GM21723 (cell line): ENCODE data around the gene SRRM3.
"Not testable (repeated sequence)": the region's sequence is repeated elsewhere in the genome, so short reads cannot be mapped to it uniquely, and the experiment has no call there.

Source experiments
- ATAC-seq: cut with Tn5 transposase; IDR thresholded peaks from one replicate; pipeline ENCODE4 v1.9.1; 2021; ENCODE audit warnings: mild to moderate bottlenecking, moderate library complexity; ENCODE audit not compliant: unreplicated experiment

The SRRM3 gene

DNA sequence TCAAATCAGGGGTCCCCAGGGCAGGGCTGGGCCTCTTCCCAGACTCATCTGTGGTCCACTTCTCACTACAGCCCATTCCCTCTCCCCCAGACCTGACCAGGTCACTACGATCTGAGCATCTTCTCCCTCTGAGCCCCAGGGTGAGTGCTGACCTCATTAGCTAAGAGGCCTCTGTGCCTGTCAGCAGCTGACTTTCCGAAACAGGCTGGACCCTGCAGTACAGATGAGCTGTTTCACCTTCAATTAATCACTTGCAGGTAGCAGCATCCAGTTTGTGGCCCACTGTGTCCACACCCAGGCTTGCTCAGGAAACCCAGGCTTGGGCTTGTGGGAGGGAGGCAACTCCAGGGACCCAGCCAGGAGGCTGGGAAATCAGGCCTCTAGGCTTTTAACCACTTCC, 24.3 kb downstream of the SRRM3 start:
- ATAC-seq: no peak

DNA sequence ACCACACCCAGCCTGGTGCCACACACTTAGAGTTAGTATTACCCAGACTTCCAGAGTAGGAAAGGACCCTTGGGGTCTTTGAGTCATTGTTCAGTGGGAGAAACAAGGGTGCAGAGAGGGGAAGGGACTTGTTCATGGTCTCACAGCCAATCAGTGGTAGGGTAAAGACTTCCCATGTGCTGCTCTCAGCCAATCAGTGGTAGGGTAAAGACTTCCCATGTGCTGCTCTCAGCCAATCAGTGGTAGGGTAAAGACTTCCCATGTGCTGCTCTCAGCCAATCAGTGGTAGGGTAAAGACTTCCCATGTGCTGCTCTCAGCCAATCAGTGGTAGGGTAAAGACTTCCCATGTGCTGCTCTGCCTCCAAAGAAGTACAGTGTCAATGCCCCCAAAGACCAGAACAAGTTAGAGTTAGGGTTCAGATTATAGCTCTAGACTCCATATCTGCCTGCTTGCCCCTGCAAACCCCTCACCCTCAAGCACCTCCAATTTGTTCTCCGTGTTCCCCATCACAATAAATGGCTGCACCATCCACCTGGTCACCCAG, 25.3 kb downstream of the SRRM3 start:
- not testable (repeated sequence) for ATAC-seq

DNA sequence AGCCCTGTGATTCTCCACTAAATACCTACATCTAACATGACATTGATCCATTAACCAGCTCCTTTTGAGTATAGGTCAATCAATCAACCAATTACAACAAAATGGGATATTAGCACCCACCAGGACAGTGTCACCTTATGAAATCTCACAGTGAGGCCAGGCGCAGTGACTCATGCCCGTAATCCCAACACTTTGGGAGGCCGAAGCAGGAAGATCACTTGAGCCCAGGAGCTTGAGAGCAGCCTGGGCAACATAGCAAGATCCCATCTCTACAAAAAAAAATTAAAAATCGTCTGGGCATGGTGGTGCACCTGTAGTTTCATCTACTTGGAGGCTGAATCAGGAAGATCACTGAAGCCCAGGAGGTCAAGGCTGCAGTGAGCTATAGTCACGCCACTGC, 28.5 kb downstream of the SRRM3 start:
- no peak for ATAC-seq

DNA sequence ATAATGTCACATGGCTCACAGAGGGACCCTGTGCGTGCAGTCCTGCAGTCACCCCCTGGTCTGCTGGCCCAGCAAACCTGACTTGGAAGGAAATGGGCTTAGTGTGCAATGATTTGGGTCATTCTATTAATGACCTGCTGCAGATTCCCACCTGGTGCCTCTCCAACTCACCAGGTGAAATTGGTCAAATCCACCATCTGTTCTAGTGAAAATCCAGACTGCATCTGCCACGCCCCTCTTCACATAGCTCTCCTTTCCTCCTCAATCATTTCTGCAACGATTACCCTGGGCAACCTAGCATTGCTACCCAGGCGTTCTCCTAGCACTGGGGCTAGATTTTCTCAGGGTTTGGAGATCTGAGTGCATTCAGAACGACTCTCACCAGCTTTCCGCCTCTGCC, 29.4 kb downstream of the SRRM3 start:
- ATAC-seq: no peak

DNA sequence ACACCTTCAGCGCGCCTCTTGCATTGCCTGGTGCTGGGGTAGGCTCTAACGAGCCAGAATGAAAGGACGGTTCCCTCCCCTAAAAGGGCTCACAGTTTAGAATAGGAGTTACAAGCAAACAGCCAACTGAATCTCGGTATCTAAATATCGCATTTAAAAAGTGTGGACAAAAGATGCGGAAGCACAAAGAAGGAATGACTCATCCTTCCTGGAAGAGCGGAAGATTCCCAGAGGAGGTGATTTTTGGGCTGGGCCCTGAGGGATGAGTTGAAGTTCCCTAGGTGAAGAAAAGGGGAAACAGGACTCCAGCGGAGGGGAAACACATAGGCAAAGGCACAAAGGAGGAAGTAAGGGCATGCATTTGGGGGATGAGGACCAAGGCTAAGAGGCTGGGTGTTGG, 29.9 kb downstream of the SRRM3 start:
- ATAC-seq: no peak

DNA sequence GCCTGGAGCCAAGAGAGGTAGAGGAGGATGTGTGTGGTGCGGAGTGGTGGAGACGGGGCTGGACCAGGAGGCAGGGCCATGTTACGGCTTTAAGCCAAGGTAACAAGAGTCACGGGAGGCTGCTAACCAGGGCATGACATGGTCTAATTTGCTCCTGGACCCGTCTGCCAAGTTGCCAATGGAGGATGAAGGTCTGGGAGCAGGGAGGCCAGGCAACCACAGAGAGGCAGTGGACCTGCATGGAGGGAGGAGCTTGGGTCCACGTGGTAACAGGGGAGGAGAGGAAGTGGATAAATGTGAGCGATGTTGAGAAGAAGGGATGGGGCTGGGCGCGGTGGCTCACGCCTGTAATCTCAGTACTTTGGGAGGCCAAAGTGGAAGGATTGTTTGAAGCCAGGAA, 31.0 kb downstream of the SRRM3 start:
- no peak for ATAC-seq

DNA sequence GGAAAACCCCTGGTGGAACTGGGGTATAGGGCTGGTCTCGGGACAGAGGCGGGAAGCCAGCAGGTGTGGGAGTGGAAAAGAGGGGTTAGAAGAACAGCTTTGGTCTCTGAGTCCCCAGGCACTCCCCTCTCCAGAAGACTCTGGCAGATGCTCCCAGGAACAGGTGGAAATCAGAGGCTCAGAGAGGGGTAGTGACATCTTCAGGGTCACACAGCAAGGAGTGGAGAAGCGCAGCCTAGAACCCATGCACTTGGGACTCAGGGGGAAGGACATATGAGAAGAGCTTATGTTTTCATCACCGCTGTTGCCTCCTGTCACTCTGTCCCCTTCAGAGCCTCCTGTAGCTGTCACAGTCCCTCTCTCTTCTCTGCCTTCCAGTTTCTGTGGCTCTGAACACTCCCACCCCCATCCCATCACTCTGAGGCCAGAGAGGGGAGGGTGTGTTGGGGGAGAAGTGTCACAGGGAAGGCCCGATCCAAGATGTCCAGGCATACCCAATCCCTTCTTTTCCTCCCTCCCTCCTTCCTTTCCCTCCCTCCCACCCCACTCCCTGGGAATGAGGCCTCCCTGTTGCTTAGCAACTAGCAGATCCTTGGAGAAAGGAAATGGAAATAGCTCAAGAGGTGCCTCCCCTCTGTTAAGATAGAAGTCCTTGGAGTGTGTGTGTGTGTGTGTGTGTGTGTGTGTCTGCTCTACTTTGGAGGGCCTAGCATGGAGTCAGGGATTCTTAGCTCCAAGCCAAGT, 32.0 kb downstream of the SRRM3 start:
- ATAC-seq: no peak

DNA sequence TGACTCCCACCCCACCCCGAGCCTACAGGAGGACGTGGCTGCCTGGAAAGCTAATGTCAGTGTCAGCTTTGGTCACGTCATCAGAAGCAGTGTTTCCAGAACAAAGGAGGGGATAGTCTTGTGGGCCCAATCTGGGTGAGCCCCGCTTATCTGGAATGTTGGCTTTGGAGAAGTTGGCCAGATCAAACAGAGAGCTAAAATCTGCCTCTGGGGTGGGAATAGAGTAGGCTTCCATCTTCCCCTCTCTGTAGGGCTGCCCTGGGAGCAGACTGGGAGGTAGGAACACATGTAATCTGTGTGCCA, 32.5 kb downstream of the SRRM3 start:
- no peak for ATAC-seq

DNA sequence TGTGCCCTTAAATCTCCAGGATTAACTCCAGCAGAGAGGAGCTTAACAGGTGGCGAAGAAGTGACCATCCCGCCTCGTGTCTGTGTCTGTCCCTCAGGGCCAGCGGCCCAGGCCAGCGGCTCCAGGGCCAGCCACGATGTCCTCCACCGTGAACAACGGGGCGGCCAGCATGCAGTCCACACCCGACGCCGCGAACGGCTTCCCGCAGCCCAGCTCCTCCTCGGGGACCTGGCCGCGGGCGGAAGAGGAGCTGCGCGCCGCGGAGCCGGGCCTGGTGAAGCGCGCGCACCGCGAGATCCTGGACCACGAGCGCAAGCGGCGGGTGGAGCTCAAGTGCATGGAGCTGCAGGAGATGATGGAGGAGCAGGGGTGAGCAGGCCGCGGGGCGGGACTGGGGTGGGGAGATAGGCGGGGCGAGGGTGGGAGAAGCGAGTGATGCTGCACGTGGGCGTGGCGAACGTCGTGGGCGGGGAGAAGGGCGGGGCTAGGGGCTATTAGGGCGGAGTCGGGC, 33.3 kb downstream of the SRRM3 start:
- peak; percentile 61 for ATAC-seq

DNA sequence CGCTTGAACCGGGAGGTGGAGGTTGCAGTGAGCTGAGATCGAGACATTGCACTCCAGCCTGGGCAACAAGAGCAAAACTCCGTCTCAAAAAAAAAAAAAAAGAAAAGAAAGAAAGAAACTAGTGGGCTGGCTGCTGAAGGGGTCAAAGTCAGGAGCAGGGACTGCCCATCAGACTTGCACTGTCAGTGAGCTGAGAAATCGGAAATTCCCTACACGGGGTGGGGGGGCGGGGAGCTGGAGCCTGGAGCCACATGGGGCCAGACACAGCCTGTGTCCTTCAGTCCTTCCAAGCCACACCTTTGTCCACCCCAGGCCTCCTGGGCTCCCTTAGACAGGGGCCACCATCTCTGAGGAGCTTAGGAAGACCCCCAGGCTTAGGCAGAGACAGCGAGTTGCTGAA, 34.5 kb downstream of the SRRM3 start:
- ATAC-seq: no peak

DNA sequence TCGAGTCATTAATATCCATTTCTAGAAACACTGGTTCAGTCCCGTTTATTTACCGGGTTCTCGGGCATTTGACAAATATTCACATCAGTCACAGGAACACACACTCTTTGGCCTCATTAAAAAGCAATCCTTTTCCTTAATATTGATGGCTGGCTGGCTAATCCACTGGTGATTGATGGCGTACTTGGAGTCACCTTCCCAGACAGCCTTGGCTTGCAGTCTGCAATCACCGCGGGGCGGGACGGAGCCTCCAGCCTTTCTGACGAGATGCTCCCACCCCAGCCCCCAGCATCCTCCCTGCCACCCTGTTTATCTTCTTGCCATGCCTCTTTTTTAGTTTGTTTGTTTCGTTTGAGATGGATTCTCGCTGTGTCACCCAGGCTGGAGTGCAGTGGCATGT, 36.6 kb downstream of the SRRM3 start:
- ATAC-seq: no peak

DNA sequence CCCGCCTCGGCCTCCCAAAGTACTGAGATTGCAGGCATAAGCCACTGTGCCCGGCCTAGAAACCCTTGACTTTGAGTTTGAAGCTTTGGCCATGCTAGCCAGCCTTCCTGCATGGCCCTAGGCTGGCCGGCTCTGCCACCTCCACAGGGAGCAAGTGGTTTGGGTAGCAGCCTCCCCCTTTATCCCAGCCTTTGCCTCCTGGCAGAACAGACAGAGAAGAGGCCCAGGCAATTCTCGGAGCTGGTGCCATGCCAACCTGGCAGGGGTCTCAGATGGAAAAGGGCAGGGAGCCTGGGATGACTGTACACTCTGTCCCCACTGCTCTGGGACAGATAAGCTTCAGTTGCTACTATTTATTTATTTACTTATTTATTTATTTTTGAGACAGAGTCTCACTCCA, 39.4 kb downstream of the SRRM3 start:
- ATAC-seq: no peak

DNA sequence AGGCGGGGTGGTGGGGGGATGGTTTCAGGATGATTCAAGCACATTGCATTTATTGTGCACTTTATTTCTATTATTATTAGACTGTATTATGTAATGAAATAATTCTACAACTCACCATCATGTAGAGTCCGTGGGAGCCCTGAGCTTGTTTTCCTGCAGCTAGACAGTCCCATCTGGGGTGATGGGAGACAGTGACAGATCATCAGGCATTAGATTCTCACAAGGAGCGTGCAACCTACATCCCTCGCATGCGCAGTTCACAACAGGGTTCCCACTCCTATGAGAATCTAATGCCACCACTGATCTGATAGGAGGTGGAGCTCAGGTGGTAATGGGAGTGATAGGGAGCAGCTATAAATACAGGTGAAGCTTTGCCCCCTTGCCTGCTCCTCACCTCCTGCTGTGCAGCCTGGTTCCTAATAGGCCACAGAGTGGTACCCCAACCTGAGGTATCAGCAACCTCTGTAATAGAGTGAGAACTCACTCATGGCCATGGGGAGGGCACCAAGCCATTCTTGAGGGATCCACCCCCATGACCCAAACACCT, 40.9 kb downstream of the SRRM3 start:
- not testable (repeated sequence) for ATAC-seq

DNA sequence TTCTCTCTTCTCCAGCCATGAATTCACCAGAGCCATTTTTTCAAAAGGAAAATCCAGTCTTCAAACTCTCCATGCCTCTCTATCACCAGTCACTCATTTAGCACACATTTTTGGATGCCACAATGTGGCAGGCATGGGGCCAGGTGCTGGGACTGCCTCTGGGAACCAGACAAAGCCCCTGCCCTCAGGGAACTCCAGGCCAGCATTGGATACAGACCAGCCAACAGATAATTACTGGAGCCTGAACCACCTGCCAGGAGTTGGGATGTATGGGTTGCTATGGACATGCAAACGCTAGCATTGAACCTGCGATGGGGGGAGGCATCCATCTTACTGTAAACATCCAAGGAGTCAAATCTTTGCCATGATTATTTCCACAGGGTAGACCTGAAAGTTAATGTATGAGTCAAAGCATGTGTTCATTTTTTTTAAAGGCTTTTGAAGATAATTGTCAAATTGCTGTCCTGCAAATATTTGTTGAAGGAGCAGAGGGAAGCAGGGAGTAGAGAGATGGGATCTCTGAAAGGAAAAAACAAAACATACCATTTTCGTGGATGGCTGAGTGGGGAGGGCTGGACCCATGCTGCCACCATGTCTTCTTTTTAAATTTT, 43.2 kb downstream of the SRRM3 start:
- no peak for ATAC-seq

DNA sequence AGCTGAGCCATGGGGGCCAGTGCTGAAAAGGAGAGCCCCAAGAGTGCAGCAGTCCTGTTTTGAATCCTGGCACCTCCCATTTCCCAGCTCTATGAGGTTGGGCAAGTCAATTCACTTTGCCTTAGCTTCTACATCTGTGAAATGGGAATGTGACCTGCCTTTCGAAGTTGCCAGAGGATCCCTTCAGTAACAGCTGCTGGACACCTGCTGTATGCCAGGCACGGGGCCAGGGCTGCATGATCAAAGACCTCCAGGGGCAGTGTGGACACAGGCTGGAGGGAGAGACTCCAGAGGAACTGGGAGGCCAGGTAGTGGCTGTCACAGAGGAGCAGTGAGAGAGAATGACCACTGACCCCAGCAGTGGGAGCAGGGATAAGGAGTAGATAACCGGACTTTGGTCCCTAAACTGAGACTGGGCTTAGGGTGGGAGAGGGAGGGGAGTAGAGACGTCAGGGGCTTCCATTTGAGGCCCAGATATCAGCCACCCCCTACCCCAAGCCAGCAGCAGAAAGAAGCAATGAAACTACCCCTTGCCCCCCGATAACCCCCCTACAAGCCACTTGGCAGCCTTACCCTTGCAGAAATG, 45.2 kb downstream of the SRRM3 start:
- no peak for ATAC-seq

DNA sequence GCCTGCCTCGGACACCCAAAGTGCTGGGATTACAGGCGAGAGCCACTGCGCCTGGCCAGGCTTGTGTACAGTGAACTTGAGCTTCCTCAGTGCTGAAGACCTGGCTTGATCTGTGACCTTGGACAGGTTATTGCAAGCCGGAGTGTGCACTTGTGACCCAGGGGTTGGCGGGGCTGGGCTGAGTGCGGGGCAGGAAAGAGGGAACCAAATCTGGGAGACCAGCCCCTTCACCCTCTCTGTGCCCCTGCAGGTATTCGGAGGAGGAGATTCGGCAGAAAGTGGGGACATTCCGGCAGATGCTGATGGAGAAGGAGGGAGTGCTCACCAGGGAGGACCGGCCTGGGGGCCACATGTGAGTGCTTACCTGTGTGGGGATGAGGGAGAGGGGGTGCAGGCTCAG, 46.2 kb downstream of the SRRM3 start:
- ATAC-seq: no peak

DNA sequence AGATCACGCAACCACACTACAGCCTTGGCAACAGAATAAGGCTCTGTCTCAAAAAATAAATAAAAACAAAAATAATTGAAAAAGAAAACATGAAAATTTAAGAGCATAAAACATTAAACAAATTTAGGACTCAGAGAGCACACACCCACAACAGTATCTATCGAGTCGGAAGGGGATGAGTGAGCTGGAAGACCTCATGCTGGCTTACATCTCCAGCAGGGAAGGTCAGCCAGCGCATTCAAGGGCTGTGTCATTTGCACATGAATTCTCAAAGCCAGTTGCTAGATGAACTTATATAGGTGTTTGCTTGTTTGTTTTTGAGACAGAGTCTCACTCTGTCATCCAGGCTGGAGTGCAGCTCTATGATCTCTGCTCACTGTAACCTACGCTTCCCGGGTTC, 50.3 kb downstream of the SRRM3 start:
- ATAC-seq: no peak

DNA sequence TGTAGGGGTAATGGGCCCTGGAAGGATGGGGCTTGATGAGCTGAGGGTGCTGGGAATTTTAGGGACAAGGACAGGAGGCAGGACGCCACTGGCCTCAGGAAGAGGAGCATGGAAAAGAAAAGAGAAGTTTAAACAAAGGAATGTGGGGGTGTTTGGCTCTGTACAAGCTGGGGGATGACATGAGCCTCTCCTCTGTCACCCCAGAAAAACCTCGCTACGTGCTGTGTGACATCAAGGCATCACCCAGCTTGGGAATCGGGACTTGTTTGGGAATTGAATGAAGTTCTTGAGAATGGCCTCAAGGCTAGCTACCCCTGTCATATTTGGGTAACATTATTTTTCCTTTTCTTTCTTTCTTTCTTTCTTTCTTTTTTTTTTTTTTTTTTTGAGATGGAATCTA, 53.1 kb downstream of the SRRM3 start:
- no peak for ATAC-seq

DNA sequence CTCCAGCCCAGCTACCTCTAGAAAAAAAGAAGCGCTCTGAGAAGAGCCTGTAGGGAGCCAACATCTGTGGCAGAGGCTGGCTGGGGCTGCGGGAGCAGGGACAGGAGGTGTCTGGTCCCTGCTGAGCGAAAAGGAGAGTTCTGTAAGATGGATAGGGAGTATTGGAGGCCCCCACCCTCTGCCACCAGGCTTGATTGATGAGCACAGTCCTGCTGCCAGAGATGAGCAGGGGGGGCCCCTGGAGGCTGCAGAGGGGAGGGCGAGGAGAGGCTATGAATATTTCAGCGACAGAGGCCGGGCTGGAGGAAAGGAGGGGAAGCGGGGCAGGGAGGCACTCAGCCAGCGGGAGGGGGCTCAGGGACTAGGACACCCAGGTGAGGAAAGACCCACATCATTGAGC, 56.3 kb downstream of the SRRM3 start:
- ATAC-seq: no peak

DNA sequence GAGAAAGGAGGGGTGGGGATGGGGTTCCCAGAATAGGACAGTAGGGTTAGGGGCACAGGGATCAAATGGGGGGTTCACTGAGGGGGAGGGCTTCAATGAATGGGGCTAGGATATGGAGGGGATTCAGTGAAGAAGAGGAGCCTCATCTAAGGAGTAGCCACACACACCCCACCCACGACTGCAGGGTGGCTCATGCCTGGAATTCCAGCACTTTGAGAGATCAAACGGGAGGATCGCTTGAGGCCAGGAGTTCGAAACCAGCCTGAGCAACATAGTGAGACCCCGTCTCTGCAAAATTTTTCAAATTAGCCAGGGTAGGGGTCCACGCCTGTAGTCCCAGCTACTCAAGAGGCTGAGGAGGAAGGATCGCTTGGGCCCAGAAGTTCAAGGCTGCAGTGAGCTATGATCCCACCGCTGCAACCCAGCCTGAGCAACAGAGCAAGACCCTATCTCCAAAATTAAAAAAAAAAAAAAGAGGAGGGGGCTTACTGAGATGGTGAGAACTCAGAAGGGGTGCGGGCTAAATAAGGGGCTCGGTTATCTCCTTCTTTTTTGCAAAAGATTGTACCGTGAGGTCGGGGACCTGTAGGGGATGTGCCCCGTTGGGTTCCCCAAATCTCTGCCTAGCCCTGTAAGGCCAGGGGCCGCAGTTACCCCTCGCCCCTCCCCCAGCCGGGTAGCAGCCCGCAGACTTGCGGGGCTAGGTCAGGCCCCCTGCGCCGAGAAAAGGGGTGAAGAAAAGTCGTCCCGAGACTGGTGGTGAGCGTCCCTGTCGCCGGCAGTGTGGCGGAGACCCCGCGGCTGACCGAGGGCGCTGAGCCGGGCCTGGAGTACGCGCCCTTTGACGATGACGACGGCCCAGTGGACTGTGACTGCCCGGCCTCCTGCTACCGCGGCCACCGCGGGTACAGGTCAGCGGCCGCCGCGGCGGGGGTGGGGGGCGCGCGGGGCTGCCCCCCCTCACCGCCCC, 57.7 kb downstream of the SRRM3 start:
- no peak for ATAC-seq
